Gastrocnemius medialis (tissue), 4 donors: Measurements from ENCODE around the gene LIN7A. TPM values are rescaled to one million over a fixed set of nuclear protein-coding genes. Genes with fewer than 3 reads are reported as not detected.

Experiments used
- ATAC-seq, 2 donors: fragments of 150-250 bp; one replicate each; pipeline ENCODE4 v1.9.1; 2016
- DNase-seq, 2 donors: peaks; one replicate each; pipeline ENCODE4 v3.0.0-alpha.2; 2019
- H3K27ac ChIP-seq, 4 donors: fragments of 200-600 bp; sonication (generic); 1 replicate in 1 of 4; 2 replicates in 3 of 4; pipeline ENCODE4 v1.5.1; 2016 to 2018; ENCODE audit warnings: mild to moderate bottlenecking in 2 of 4, moderate library complexity in 1 of 4
- H3K27me3 ChIP-seq, 3 donors: fragments of 200-600 bp; sonication (generic) in 2 of 3; 1 replicate in 1 of 3; 2 replicates in 2 of 3; pipeline versions ENCODE4 v1.5.1 to v1.6.0; 2016 to 2019; ENCODE audit warnings: mild to moderate bottlenecking in 1 of 3, moderate library complexity in 1 of 3
- H3K36me3 ChIP-seq, 2 donors: fragments of 200-600 bp; sonication (generic) in 1 of 2; one replicate each; pipeline ENCODE4 v1.5.1; 2017 to 2018
- H3K4me1 ChIP-seq, 2 donors: fragments of 200-600 bp; sonication (generic) in 1 of 2; one replicate each; pipeline ENCODE4 v1.5.1; 2016 to 2017; ENCODE audit warnings: mild to moderate bottlenecking in 2 of 2
- H3K4me3 ChIP-seq, 4 donors: fragments of 200-600 bp; sonication (generic) in 3 of 4; 1 replicate in 1 of 4; 2 replicates in 3 of 4; pipeline ENCODE4 v1.5.1; 2016 to 2019; ENCODE audit warnings: mild to moderate bottlenecking in 2 of 4
- H3K9me3 ChIP-seq, 3 donors: fragments of 200-600 bp; sonication (generic) in 2 of 3; 1 replicate in 1 of 3; 2 replicates in 2 of 3; pipeline ENCODE4 v1.5.1; 2016 to 2019
- POLR2A ChIP-seq, 2 donors: fragments of 450-650 bp; IDR thresholded peaks; one replicate each; pipeline ENCODE4 v1.6.1; 2017; ENCODE audit warnings: antibody characterized with exemption in 2 of 2, mild to moderate bottlenecking in 2 of 2, moderate library complexity in 2 of 2
- in situ Hi-C, 4 donors: fragments of 200-750 bp; cut with MboI; loops; one replicate each; pipeline versions ENCODE4 v1.15.0 to v1.8.0; 2017; ENCODE audit warnings: low sequenced_read_pairs in 4 of 4
- intact Hi-C: fragments of 100-400 bp; cut with DNase I; formaldehyde crosslinking; loops from one replicate; pipeline ENCODE4 v1.15.1; 2023; ENCODE audit warnings: low total_unique reads
- total RNA-seq, 4 donors: library from RNA; depleted of rRNA; stranded (reverse); fragments of >200 nt; gene quantifications; one replicate each; pipeline versions ENCODE4 v1.1.0 to v1.2.3, GENCODE V29; 2016
- TF ChIP-seq, protein P1 (sequence below), 5 experiments: fragments of 450-650 bp in 3 of 5; fragments of 200-600 bp in 2 of 5; sonication (generic) in 2 of 5; IDR thresholded peaks in 4 of 5; conservative IDR thresholded peaks in 1 of 5; 1 replicate in 4 of 5; 2 replicates in 1 of 5; pipeline ENCODE4 v1.5.1; 2016 to 2019; ENCODE audit warnings: antibody characterized with exemption in 5 of 5, mild to moderate bottlenecking in 3 of 5, moderate library complexity in 3 of 5

LIN7A gene
- total RNA-seq, 4 donors from 2014 or later: 1.4 to 4.8 (median 2.8) TPM

DNA sequence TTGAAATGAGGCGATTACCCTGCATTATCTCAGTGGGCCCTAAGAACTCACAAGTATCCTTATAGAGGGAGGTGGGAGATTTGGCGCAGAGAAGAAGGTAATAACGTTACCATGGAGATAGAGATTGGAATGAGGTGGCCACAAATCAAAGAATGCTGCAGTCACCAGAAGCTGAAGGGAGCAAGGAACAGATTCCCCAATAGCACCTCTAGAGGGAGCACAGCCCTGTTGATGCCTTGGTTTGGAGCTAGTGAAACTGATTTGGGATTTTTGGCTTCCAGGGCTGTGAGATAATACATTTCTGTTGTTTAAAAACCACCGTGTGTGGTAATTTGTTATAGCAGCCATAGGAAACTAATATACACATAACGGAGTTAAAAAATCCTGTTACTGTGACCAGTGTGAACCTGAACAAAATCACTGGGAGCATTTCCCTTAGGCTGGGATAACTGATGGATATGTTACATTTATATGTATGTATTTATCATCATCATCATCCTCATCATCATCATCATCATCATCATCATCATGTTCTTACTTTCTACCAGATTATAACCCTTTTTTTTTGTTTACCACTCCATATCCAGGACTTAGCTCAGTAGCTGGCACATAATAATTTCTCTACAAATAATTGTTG lies 100.3 kb downstream of the LIN7A start:
- intact Hi-C loops: no loop called here
- ATAC-seq (no peak), DNase-seq (no peak)

DNA sequence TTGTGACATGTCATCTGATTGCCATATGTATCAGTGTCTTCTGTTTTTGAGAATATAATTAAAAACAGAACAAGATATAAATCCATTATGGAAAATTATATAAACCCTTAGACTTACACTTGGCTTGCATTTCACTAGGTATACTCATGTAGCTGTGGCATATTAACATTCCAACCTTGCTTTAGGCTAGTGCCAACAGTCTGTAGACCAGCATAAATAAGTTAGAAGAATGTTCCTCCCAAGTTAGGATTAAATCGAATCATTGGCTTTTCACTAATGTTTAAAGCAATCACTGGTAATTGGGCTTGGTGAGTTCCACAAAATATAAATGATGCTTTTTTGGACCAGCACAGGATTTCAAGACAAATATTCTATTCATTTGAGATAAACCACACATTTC lies 103.0 kb downstream of the LIN7A start:
- in situ Hi-C loops: no loop called here
- intact Hi-C loops: no loop called here
- no peaks in the 10 kb centered on the region for H3K4me1 ChIP-seq
- DNase-seq: no peak
- no peak overlapping the region for H3K4me3 ChIP-seq
- no peak overlapping the region for H3K27ac ChIP-seq
- no peaks in the 10 kb centered on the region for H3K9me3 ChIP-seq
- no peaks in the 10 kb centered on the region for H3K27me3 ChIP-seq
- H3K36me3 ChIP-seq: no peaks in the 10 kb centered on the region
- no peak for ATAC-seq
- TF ChIP-seq, protein P1, sequence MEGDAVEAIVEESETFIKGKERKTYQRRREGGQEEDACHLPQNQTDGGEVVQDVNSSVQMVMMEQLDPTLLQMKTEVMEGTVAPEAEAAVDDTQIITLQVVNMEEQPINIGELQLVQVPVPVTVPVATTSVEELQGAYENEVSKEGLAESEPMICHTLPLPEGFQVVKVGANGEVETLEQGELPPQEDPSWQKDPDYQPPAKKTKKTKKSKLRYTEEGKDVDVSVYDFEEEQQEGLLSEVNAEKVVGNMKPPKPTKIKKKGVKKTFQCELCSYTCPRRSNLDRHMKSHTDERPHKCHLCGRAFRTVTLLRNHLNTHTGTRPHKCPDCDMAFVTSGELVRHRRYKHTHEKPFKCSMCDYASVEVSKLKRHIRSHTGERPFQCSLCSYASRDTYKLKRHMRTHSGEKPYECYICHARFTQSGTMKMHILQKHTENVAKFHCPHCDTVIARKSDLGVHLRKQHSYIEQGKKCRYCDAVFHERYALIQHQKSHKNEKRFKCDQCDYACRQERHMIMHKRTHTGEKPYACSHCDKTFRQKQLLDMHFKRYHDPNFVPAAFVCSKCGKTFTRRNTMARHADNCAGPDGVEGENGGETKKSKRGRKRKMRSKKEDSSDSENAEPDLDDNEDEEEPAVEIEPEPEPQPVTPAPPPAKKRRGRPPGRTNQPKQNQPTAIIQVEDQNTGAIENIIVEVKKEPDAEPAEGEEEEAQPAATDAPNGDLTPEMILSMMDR (IDR thresholded peaks at IDR 0.05 in 4 of 5, conservative IDR thresholded peaks at IDR 0.05 in 1 of 5): no peak
- TF ChIP-seq POLR2A (IDR thresholded peaks at IDR 0.05): no peak

More for the DNA sequence above, 100.3 kb downstream of the LIN7A start:
- no peaks in the 10 kb centered on the region for H3K36me3 ChIP-seq
- in situ Hi-C loops: no loop called here
- H3K4me3 ChIP-seq: no peak overlapping the region
- H3K27ac ChIP-seq: no peak overlapping the region
- no peaks in the 10 kb centered on the region for H3K9me3 ChIP-seq
- H3K4me1 ChIP-seq: no peaks in the 10 kb centered on the region
- H3K27me3 ChIP-seq: no peaks in the 10 kb centered on the region
- TF ChIP-seq, protein P1 (IDR thresholded peaks at IDR 0.05 in 4 of 5, conservative IDR thresholded peaks at IDR 0.05 in 1 of 5): peak in 4 of 5 experiments; percentile 10 to 49 (median 25)
- TF ChIP-seq POLR2A (IDR thresholded peaks at IDR 0.05): no peak

DNA sequence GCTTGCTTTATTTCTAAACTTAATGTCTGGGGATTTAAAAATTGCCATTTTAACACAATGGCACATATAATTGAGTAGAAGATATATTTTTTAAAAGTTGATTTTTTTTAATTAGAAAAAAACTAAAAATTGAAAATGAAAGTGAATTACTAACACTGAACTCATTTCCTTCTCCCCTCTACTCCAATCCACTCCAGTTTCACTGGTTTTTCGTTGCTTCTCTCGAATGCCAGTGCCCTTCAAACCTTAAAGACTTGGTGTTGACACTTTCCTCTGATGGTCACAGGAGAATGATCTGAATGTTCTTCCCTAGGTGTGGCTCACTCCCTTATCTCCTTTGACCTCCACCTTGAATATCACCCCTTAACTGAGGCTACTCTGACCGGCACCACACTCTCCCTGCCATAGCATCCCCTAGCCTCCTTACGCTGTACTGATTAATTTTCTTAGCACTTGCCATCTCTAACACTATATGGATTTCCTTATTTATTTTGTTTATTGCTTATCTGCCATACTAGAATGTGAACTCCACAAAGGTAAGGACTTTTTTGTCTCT lies 107.1 kb downstream of the LIN7A start:
- no peaks in the 10 kb centered on the region for H3K9me3 ChIP-seq
- TF ChIP-seq, protein P1 (IDR thresholded peaks at IDR 0.05 in 4 of 5, conservative IDR thresholded peaks at IDR 0.05 in 1 of 5): no peak
- TF ChIP-seq POLR2A (IDR thresholded peaks at IDR 0.05): no peak
- ATAC-seq: no peak
- H3K4me3 ChIP-seq: no peak overlapping the region
- no peaks in the 10 kb centered on the region for H3K36me3 ChIP-seq
- no peak for DNase-seq
- no peaks in the 10 kb centered on the region for H3K27me3 ChIP-seq
- no peak overlapping the region for H3K27ac ChIP-seq
- in situ Hi-C loops (no loop called here), intact Hi-C loops (no loop called here)
- H3K4me1 ChIP-seq: no peaks in the 10 kb centered on the region

DNA sequence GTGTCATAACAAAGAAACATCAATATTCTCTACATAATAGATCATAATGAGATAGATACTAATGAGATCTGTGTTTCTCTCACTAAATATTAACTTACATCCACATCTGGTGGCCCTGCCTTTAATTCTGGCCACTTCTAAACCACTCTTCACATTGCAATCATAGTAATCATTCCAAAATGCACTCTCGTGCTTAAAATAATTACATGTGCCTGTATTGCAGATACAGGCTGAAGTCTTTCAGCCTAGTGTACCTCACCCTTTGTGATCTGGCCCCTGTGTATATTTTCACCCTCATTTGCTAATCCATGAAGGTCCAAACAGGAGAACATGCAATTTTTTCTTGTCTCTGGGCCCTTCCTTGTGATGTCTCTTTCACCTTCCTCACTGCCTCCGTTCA lies 108.0 kb downstream of the LIN7A start:
- H3K4me1 ChIP-seq: no peaks in the 10 kb centered on the region
- no peak overlapping the region for H3K27ac ChIP-seq
- DNase-seq (no peak), ATAC-seq (no peak)
- no peak overlapping the region for H3K4me3 ChIP-seq
- in situ Hi-C loops (no loop called here), intact Hi-C loops (no loop called here)
- no peaks in the 10 kb centered on the region for H3K27me3 ChIP-seq
- H3K9me3 ChIP-seq: no peaks in the 10 kb centered on the region
- TF ChIP-seq, protein P1 (IDR thresholded peaks at IDR 0.05 in 4 of 5, conservative IDR thresholded peaks at IDR 0.05 in 1 of 5): no peak
- TF ChIP-seq POLR2A (IDR thresholded peaks at IDR 0.05): no peak
- no peaks in the 10 kb centered on the region for H3K36me3 ChIP-seq
